ENCODE data around the gene NRARP. TPM values are rescaled to one million over a fixed set of nuclear protein-coding genes. Genes with fewer than 3 reads are reported as not detected.

The NRARP gene
- total RNA-seq, 1 donor from 2014 or later, result 170 TPM

GRCh38 chr9:137309368-137310188 is 7.5 kb upstream of the NRARP start:
- TF ChIP-seq CTCF (IDR thresholded peaks at IDR 0.05; ENCODE audit: unreplicated experiment), result no peak
- H3K4me3 Mint-ChIP-seq (ENCODE audit: unreplicated experiment), result no peak overlapping the region
- H3K4me1 Mint-ChIP-seq (ENCODE audit: unreplicated experiment), result peaks cover 9% of the 10 kb centered on the region
- no peaks in the 10 kb centered on the region for H3K9me3 Mint-ChIP-seq (ENCODE audit: unreplicated experiment)
- peaks cover 7% of the 10 kb centered on the region for H3K27me3 Mint-ChIP-seq (ENCODE audit: unreplicated experiment)
- no peak overlapping the region for H3K27ac Mint-ChIP-seq (ENCODE audit: unreplicated experiment)
- no peaks in the 10 kb centered on the region for H3K36me3 Mint-ChIP-seq (ENCODE audit: low read depth, unreplicated experiment)
- DNase-seq (ENCODE audit: low spot score), result no peak

- TF ChIP-seq CTCF (IDR thresholded peaks at IDR 0.05; ENCODE audit: unreplicated experiment), result no peak
- Mint-ChIP-seq H3K4me3 (ENCODE audit: unreplicated experiment) (no peak overlapping the region), H3K27me3 (ENCODE audit: unreplicated experiment) (peaks cover 7% of the 10 kb centered on the region), H3K27ac (ENCODE audit: unreplicated experiment) (no peak overlapping the region), H3K36me3 (ENCODE audit: low read depth, unreplicated experiment) (no peaks in the 10 kb centered on the region), H3K9me3 (ENCODE audit: unreplicated experiment) (no peaks in the 10 kb centered on the region), H3K4me1 (ENCODE audit: unreplicated experiment) (peaks cover 17% of the 10 kb centered on the region)
- no peak for DNase-seq (ENCODE audit: low spot score)
Observed at GRCh38 chr9:137308057-137308619, 6.1 kb upstream of the NRARP start.

- no peaks in the 10 kb centered on the region for H3K9me3 Mint-ChIP-seq (ENCODE audit: unreplicated experiment)
- no peak for TF ChIP-seq CTCF (IDR thresholded peaks at IDR 0.05; ENCODE audit: unreplicated experiment)
- DNase-seq (ENCODE audit: low spot score), result no peak
- H3K4me1 Mint-ChIP-seq (ENCODE audit: unreplicated experiment), result peaks cover 19% of the 10 kb centered on the region
- no peaks in the 10 kb centered on the region for H3K36me3 Mint-ChIP-seq (ENCODE audit: low read depth, unreplicated experiment)
- H3K27ac Mint-ChIP-seq (ENCODE audit: unreplicated experiment), result no peak overlapping the region
- H3K4me3 Mint-ChIP-seq (ENCODE audit: unreplicated experiment), result no peak overlapping the region
- H3K27me3 Mint-ChIP-seq (ENCODE audit: unreplicated experiment), result peaks cover 7% of the 10 kb centered on the region
Observed at GRCh38 chr9:137307255-137308056, 5.4 kb upstream of the NRARP start.

- no peak for TF ChIP-seq CTCF (IDR thresholded peaks at IDR 0.05; ENCODE audit: unreplicated experiment)
- no peak for DNase-seq (ENCODE audit: low spot score)
- peaks cover 19% of the 10 kb centered on the region for H3K4me1 Mint-ChIP-seq (ENCODE audit: unreplicated experiment)
- no peaks in the 10 kb centered on the region for H3K9me3 Mint-ChIP-seq (ENCODE audit: unreplicated experiment)
- H3K27me3 Mint-ChIP-seq (ENCODE audit: unreplicated experiment), result peaks cover 7% of the 10 kb centered on the region
- peak overlapping the region; percentile 70 for H3K27ac Mint-ChIP-seq (ENCODE audit: unreplicated experiment)
- no peak overlapping the region for H3K4me3 Mint-ChIP-seq (ENCODE audit: unreplicated experiment)
- H3K36me3 Mint-ChIP-seq (ENCODE audit: low read depth, unreplicated experiment), result no peaks in the 10 kb centered on the region
Observed at GRCh38 chr9:137306850-137307254, 4.8 kb upstream of the NRARP start.
